LNCAP (cell line): ENCODE results near the gene TEAD3.

Experiments
- TF ChIP-seq, protein P1 (sequence below): fragments of 450-650 bp; IDR thresholded peaks from 2 replicates; pipeline ENCODE4 v1.5.1; 2017; ENCODE audit warnings: mild to moderate bottlenecking

Gene TEAD3

GRCh38 chr6:35497571-35498421, 917 bp upstream of the TEAD3 start:
- TF ChIP-seq, protein P1, sequence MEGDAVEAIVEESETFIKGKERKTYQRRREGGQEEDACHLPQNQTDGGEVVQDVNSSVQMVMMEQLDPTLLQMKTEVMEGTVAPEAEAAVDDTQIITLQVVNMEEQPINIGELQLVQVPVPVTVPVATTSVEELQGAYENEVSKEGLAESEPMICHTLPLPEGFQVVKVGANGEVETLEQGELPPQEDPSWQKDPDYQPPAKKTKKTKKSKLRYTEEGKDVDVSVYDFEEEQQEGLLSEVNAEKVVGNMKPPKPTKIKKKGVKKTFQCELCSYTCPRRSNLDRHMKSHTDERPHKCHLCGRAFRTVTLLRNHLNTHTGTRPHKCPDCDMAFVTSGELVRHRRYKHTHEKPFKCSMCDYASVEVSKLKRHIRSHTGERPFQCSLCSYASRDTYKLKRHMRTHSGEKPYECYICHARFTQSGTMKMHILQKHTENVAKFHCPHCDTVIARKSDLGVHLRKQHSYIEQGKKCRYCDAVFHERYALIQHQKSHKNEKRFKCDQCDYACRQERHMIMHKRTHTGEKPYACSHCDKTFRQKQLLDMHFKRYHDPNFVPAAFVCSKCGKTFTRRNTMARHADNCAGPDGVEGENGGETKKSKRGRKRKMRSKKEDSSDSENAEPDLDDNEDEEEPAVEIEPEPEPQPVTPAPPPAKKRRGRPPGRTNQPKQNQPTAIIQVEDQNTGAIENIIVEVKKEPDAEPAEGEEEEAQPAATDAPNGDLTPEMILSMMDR = no peak

DNA sequence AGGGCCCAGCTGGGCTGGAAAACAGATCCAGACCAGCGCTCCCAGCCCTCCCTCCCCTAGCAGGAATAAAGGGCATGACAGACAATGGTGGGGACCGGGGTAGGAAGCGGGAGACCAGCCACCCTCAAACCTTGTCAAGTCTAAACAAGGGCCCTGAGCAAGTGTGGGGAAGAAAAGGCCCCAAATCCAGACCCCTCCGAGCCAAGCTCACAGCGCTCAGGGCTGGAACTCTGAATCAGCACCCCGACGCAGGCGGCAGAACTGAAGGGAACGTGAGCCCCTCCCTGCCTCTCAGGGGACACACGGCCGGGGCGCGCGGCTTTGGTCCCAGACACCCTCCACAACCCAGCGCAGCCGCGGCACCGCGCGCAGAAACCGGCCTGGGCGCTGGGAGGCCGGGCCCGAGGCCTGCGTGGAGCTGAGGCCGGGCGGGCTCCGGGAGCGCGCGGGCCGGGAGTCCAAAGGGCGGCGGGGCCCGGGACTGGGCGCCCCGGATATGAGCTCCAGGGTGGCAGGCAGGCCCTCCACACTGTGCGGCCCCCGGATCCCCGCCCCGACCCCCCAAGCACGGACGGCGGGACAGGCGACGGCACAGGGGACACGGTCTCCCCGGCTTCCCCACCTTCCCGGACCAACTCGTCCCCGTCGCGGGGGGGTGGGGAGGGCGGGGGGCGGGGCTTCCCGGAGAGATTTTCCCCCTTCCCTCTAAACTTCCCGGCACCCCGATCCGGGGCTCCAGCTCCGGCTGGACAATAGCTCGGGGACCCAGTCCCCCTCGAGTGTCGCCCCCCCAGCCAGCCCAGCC, 641 bp downstream of the TEAD3 start:
- TF ChIP-seq, protein P1 = no peak

DNA sequence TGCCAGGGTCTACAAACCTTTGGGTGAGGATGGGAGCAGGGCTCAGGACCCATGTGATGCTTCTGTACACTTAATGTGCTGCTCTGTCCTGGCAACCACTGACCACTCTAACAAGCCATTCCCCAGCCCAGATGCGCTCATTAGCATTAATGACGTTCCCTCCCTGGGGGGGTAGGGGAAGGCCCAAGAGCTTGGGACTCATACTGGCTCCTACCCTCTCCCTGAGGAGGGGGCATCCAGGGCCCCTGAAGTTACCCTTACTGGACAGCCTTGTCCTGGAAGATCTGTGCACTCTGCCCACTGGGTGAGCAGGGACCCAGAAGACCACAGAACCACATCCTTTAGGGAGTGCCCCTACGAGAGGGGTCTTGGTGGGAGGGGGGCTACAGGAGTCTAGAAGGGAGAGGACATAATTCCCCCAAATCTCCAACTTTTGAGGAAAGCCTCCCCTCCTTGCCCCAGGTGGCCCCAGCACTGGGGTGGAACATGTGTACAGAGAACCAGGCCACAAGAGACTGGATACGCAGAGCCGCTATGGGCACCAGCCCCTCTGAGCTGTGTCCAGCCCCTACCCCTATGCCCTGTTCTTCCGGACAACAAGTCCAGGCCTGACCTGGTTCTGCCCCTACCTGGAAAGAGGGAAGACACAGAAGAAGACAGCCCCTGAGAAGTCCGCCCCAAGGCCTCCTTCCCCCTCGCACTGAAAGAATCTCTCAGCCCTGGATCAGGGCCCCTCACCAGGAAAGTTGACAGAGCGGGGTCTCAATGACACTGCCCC, 1.4 kb downstream of the TEAD3 start:
- TF ChIP-seq, protein P1 = no peak

- TF ChIP-seq, protein P1 = no peak
These were observed 2.7 kb downstream of the TEAD3 start for GRCh38 chr6:35494161-35494563.

DNA sequence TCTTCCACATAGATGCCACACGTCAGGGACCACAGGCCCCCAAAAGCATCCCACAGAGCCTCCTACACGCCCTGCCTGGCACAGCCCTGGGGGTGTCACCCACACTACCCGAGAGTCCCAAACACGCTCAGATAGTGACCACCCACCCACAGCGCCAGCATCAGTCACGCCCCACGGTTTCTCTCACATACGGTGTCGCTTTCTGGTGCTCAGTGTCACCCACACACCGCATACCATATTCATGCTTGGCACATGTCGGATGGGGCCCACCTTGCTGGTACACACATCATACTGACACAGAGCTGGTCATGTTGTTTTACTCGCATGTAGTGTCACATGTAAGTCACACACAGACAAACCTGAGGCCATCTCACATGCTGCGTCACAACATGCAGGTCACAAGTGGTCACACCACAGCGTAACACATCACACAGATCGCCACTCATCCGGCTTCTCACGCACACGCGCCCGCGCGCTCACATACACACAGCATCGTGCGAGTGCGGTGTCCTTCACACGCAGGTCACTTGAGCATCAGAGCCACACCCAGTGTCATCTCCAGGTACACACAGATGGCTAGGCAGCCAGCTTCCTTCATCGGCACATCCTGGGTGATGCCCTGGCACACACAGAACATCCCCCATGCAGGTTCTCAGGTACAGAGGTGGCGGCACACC, 3.4 kb downstream of the TEAD3 start:
- TF ChIP-seq, protein P1 = no peak

GRCh38 chr6:35492974-35493284, 4.0 kb downstream of the TEAD3 start:
- TF ChIP-seq, protein P1 = no peak
